ENCODE measurements around the gene SCFD1.
"Not testable (repeated sequence)": the region's sequence is repeated elsewhere in the genome, so short reads cannot be mapped to it uniquely, and the experiment has no call there.

The SCFD1 gene

GRCh38 chr14:30657050-30657449 is 34.9 kb downstream of the SCFD1 start:
- no peak overlapping the region for H3K27ac ChIP-seq
- H3K4me3 ChIP-seq, result no peak overlapping the region

GRCh38 chr14:30657606-30658163 is 35.6 kb downstream of the SCFD1 start:
- H3K4me3 ChIP-seq, result no peak overlapping the region

GRCh38 chr14:30658645-30659044 is 36.5 kb downstream of the SCFD1 start:
- Histone ChIP-seq H3K4me3 (no peak overlapping the region), H3K27ac (no peak overlapping the region)

More at GRCh38 chr14:30657606-30658163, 35.6 kb downstream of the SCFD1 start:
- no peak overlapping the region for H3K27ac ChIP-seq

GRCh38 chr14:30669594-30669993 is 47.5 kb downstream of the SCFD1 start:
- Histone ChIP-seq H3K27ac (no peak overlapping the region), H3K4me3 (no peak overlapping the region)

GRCh38 chr14:30673071-30673470 is 51.0 kb downstream of the SCFD1 start:
- Histone ChIP-seq H3K4me3 (no peak overlapping the region), H3K27ac (no peak overlapping the region)

GRCh38 chr14:30678926-30679431 is 56.9 kb downstream of the SCFD1 start:
- H3K4me3 ChIP-seq, result no peak overlapping the region
- H3K27ac ChIP-seq, result no peak overlapping the region

GRCh38 chr14:30680036-30680435 is 57.9 kb downstream of the SCFD1 start:
- no peak overlapping the region for H3K27ac ChIP-seq
- H3K4me3 ChIP-seq, result no peak overlapping the region

GRCh38 chr14:30680776-30681175 is 58.7 kb downstream of the SCFD1 start:
- H3K4me3 ChIP-seq, H3K27ac ChIP-seq: not testable (repeated sequence)

GRCh38 chr14:30681752-30682355 is 59.7 kb downstream of the SCFD1 start:
- H3K27ac ChIP-seq, result no peak overlapping the region
- H3K4me3 ChIP-seq, result no peak overlapping the region

- H3K27ac ChIP-seq, result peak overlapping the region in 8 of 21 experiments; percentile 13 to 73 (median 48)
- H3K4me3 ChIP-seq, result peak overlapping the region in 2 of 7 experiments; percentile 11 to 14
Observed at GRCh38 chr14:30690487-30691355, 68.6 kb downstream of the SCFD1 start.

GRCh38 chr14:30691751-30692398 is 69.8 kb downstream of the SCFD1 start:
- Histone ChIP-seq H3K4me3 (no peak overlapping the region), H3K27ac (no peak overlapping the region)

- H3K4me3 ChIP-seq, result no peak overlapping the region
- H3K27ac ChIP-seq, result no peak overlapping the region
Observed at GRCh38 chr14:30692669-30693068, 70.5 kb downstream of the SCFD1 start.

- Histone ChIP-seq H3K4me3 (no peak overlapping the region), H3K27ac (no peak overlapping the region)
Observed at GRCh38 chr14:30698463-30698862, 76.3 kb downstream of the SCFD1 start.

- H3K4me3 ChIP-seq, result no peak overlapping the region
- H3K27ac ChIP-seq, result peak overlapping the region in 1 of 21 experiments; percentile 39
Observed at GRCh38 chr14:30706704-30707103, 84.6 kb downstream of the SCFD1 start.

- no peak overlapping the region for H3K4me3 ChIP-seq
- H3K27ac ChIP-seq, result no peak overlapping the region
Observed at GRCh38 chr14:30708157-30708556, 86.0 kb downstream of the SCFD1 start.

GRCh38 chr14:30709201-30709600 is 87.1 kb downstream of the SCFD1 start:
- no peak overlapping the region for H3K27ac ChIP-seq
- H3K4me3 ChIP-seq, result no peak overlapping the region

- H3K27ac ChIP-seq, result no peak overlapping the region
- no peak overlapping the region for H3K4me3 ChIP-seq
Observed at GRCh38 chr14:30710876-30711275, 88.8 kb downstream of the SCFD1 start.

GRCh38 chr14:30719137-30719536 is 97.0 kb downstream of the SCFD1 start:
- no peak overlapping the region for H3K4me3 ChIP-seq
- H3K27ac ChIP-seq, result no peak overlapping the region

- Histone ChIP-seq H3K4me3 (no peak overlapping the region), H3K27ac (no peak overlapping the region)
Observed at GRCh38 chr14:30725763-30726162, 103.6 kb downstream of the SCFD1 start.

- no peak overlapping the region for H3K4me3 ChIP-seq
Observed at GRCh38 chr14:30728471-30728870, 106.4 kb downstream of the SCFD1 start.

More at GRCh38 chr14:30728471-30728870, 106.4 kb downstream of the SCFD1 start:
- no peak overlapping the region for H3K27ac ChIP-seq
